GM21360 (cell line): ENCODE data around the gene ADA.
"Not testable (repeated sequence)": the region's sequence is repeated elsewhere in the genome, so short reads cannot be mapped to it uniquely, and the experiment has no call there.

Experiments used
- ATAC-seq: cut with Tn5 transposase; IDR thresholded peaks from one replicate; pipeline ENCODE4 v1.9.1; 2021; ENCODE audit warnings: mild to moderate bottlenecking, moderate library complexity; ENCODE audit not compliant: unreplicated experiment

Gene ADA

GRCh38 chr20:44678990-44679611, 27.6 kb upstream of the ADA start:
- ATAC-seq, result no peak

DNA sequence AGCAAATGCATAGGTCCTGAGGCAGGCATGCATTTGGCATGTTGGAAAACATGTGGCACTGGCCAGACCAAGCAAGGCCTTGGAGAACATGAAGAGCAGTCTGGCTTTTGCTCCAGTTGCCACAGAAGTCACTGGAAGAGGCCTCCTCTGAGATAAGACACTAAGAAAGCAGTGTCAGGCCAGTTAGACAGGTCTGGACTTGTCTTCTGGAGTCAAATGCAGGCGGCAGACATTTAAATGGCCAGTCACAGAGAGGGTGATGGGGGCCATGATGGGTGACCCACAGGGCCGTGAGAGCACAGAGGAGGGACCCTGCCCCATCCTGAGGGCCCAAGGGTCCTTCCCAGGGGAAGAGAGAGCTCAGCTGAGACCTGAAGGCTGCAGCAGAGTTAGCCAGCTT, 26.7 kb upstream of the ADA start:
- no peak for ATAC-seq

DNA sequence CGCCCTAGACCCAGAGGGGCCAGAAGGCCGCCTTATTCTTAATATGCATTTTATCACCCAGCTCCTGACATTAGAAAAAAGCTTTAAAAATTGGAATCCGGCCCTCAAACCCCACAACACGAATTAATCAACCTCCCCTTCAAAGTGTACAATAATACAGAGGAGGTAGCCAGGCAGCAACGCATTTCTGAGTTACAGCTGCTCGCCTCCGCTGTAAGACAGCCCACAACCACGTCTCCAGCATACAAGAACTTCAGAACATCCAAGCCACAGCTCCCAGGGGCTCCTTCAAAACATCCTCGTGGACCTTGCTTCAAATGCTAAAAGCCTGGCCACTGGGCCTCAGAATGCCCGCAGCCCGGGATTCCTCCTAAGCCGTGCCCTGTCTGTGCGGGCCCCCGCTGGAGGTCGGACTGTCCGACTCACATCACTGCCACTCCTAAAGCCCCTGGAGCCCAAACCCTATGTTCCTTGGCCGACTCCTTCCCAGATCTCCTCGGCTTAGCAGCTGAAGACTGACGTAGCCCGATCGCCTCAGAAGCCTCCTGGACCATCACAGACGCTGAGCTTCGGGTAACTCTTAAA, 20.9 kb upstream of the ADA start:
- not testable (repeated sequence) for ATAC-seq

- not testable (repeated sequence) for ATAC-seq
Observed at GRCh38 chr20:44671541-44671940, 20.0 kb upstream of the ADA start.

GRCh38 chr20:44670851-44671250, 19.4 kb upstream of the ADA start:
- ATAC-seq, result not testable (repeated sequence)

DNA sequence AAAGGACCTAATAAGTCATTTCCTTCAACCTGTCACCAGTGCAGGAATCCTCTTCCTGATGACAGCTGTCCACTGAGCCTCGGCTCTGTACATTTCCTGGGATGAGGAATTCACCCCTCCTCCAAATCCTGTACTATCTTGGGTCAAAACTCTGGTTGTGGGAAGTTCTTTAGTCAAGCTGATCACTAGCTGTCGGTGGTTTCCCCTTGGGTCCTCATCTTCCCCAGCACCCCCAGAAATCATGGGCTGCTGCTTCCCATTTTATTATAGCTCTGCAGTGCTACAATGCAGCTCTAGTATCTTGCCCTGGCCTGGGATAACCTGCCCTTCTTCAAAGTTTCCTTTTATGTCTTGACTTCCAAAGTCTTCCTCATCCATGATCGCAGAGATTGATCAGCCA, 14.6 kb upstream of the ADA start:
- no peak for ATAC-seq

DNA sequence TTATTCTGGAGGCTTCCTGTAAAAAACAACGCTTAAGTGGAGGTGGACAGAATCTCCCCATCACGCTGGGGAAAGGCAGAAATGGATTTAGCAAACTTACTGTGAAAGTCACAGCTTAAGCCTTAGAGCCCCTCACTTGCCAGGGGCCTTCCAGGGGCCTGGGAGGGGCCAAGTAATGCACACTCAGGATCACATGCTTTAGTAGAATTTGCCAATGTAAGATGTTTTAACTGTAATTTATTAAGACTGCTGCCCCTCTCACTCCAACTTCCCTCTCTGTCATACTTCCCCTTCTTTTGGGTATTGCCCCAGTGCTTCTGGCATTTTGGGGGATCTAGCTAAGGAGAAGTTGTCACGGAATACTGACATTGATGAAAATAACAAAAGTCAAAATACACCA, 12.6 kb upstream of the ADA start:
- ATAC-seq, result no peak

DNA sequence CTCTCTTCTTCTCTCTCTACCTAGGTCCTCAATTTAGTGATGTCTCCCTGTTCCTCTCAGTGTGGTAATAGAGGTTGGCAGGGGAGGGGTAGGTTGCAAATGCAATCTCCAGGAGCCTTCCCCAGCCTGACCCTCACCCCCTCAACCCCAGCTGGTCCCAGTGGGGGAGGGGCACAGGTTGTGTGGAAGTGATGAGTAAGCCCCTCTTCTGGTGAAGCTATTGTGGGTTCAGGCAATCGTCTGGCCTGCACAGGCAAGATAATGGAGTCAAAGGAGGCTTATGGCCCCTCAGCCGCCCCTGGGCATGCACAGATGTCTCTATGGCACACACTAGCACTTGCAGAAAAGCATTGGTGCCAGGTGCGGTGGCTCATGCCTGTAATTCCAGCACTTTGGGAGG, 10.8 kb upstream of the ADA start:
- ATAC-seq, result no peak

DNA sequence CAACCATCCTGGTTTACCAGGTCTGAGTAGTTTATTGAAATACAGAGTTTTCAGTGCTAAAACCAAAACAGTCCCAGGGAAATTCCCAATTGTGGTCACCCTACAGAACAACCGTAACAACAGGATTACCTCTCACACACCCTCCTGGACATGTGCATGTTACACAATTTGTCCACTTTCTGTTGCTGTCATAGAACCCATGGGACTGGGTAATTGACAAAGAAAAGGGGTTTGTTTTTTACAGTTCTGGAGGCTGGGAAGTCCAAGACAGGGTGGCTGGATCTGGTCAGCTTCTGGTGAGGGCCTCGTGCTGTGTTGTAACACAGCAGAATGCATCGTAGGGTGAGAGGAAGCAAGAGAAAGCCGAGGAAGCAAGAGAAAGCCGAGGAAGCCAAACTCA, 9.1 kb upstream of the ADA start:
- no peak for ATAC-seq

GRCh38 chr20:44659931-44660330, 8.4 kb upstream of the ADA start:
- ATAC-seq, result no peak

DNA sequence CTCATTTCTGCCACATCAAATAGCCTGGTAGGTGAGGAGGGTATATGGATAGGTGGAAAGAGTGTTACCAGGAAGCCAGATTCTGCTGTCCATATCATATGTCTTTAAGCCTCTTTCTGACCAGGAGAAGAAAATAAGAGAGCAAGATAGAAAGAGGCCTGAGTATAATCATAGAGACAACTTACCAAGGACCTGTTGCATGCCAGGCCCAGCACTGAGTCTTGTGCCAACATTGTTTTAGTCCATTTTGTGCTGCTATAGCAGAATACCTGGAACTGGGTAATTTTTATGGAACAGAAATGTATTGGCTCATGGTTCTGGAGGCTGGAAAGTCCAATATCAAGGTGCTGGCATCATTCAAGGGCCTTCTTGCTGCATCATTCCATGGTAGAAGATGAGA, 7.3 kb upstream of the ADA start:
- no peak for ATAC-seq

GRCh38 chr20:44657875-44658274, 6.4 kb upstream of the ADA start:
- ATAC-seq, result no peak

DNA sequence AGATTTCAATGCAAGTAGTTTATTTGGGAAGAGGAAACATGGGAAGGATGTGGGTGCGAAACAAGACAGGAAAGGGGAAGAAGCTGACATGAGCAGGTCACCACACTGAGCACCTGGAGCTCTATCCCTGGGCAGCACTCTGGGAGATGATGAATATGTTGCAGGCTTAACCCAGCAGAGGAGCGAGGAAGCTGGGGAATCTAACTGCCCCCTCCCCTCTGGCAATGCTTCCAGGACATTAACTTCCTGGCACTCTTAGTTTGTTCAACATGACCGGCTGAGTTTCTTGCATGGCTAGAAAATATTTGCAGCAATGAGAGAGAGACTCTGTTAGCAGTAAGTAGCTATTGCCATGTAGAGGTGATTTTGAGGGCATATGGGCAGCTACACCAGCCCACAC, 4.9 kb upstream of the ADA start:
- ATAC-seq, result no peak

- not testable (repeated sequence) for ATAC-seq
Observed at GRCh38 chr20:44654210-44654609, 2.7 kb upstream of the ADA start.

- no peak for ATAC-seq
Observed at GRCh38 chr20:44653546-44653945, 2.0 kb upstream of the ADA start.

DNA sequence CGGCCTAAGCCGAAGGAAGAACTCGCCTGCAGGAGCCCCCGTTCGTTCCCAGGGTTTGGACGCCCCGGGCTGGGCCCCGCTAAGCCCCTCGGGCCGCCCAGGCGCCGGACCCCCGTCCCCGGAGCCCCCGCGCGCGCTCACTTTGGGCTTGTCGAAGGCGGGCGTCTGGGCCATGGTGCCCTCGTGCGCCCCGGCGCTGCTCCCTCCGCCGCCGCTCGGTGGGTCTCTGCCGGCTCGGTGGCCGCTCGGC, 140 bp downstream of the ADA start:
- no peak for ATAC-seq

GRCh38 chr20:44650771-44651433, 597 bp downstream of the ADA start:
- ATAC-seq, result no peak

- ATAC-seq, result no peak
Observed at GRCh38 chr20:44649976-44650375, 1.5 kb downstream of the ADA start.

GRCh38 chr20:44649126-44649525, 2.4 kb downstream of the ADA start:
- no peak for ATAC-seq

- no peak for ATAC-seq
Observed at GRCh38 chr20:44648579-44648978, 2.9 kb downstream of the ADA start.

- no peak for ATAC-seq
Observed at GRCh38 chr20:44648068-44648467, 3.4 kb downstream of the ADA start.

- peak; percentile 47 for ATAC-seq
Observed at GRCh38 chr20:44646641-44647274, 4.7 kb downstream of the ADA start.
